OCI-LY7 (cell line): Measurements from ENCODE around the gene PRDM10. TPM values are rescaled to one million over a fixed set of nuclear protein-coding genes. Genes with fewer than 3 reads are reported as not detected.

ENCODE experiments used
- BruUV-seq: library from RNA; stranded (reverse); fragments of 400-500 nt; replicated peaks from 2 replicates; lab custom pipeline; 2021; lab: Mats Ljungman, UMichigan
- CTCF ChIA-PET: fragments of 300-600 bp; sonication (Branson Sonifier 250); formaldehyde crosslinking; loops from one replicate; lab custom pipeline; 2022; ENCODE audit warnings: antibody characterized with exemption; ENCODE audit not compliant: unreplicated experiment; lab: Charles Lee
- POLR2A ChIA-PET: fragments of 300-600 bp; sonication (Branson Sonifier 250); formaldehyde crosslinking; loops from one replicate; lab custom pipeline; 2022; ENCODE audit warnings: antibody characterized with exemption; lab: Charles Lee
- DNase-seq: peaks from one replicate; pipeline ENCODE4 v3.0.0-alpha.2; 2015; ENCODE audit warnings: low spot score
- H2AFZ ChIP-seq: fragments of 200-600 bp; sonication (generic), shearing (Covaris generic); 2 replicates; pipeline ENCODE4 v1.6.1; 2014; ENCODE audit warnings: mild to moderate bottlenecking, antibody characterized with exemption, low read length, moderate library complexity
- H3K27ac ChIP-seq: fragments of 200-600 bp; sonication (generic); 2 replicates; pipeline ENCODE4 v1.5.1; 2014; ENCODE audit warnings: mixed run types, low read depth, mild to moderate bottlenecking, moderate library complexity, low read length, inconsistent platforms; ENCODE audit not compliant: poor library complexity, severe bottlenecking
- H3K36me3 ChIP-seq: fragments of 200-600 bp; sonication (generic); 2 replicates; pipeline ENCODE4 v1.6.1; 2014; ENCODE audit warnings: mild to moderate bottlenecking, antibody characterized with exemption, low read length, moderate library complexity, mixed read lengths; ENCODE audit not compliant: insufficient read depth
- H3K4me1 ChIP-seq: fragments of 200-600 bp; sonication (generic); 2 replicates; pipeline ENCODE4 v1.5.1; 2014; ENCODE audit warnings: mild to moderate bottlenecking, low read length; ENCODE audit not compliant: insufficient read depth, poor library complexity, severe bottlenecking
- H3K4me2 ChIP-seq: fragments of 200-600 bp; sonication (generic); 2 replicates; pipeline ENCODE4 v1.6.1; 2014; ENCODE audit warnings: mild to moderate bottlenecking, low read length
- H3K4me3 ChIP-seq: fragments of 200-600 bp; sonication (generic); 2 replicates; pipeline ENCODE4 v1.5.1; 2014; ENCODE audit warnings: mild to moderate bottlenecking, low read depth, low read length; ENCODE audit not compliant: poor library complexity, severe bottlenecking
- H3K79me2 ChIP-seq: fragments of 200-600 bp; sonication (generic); 2 replicates; pipeline ENCODE4 v1.6.1; 2016; ENCODE audit warnings: low read depth, mild to moderate bottlenecking, low read length, moderate library complexity, mixed read lengths; ENCODE audit not compliant: insufficient read depth
- H3K9me2 ChIP-seq: fragments of 200-600 bp; sonication (generic); 2 replicates; pipeline ENCODE4 v1.6.1; 2016; ENCODE audit warnings: mild to moderate bottlenecking, low read length, mixed read lengths; ENCODE audit not compliant: insufficient read depth
- H3K9me3 ChIP-seq: fragments of 200-600 bp; sonication (generic); 2 replicates; pipeline ENCODE4 v1.6.1; 2014; ENCODE audit warnings: mild to moderate bottlenecking, mixed run types, low read length, mixed read lengths
- H4K20me1 ChIP-seq: fragments of 200-600 bp; sonication (generic); 2 replicates; pipeline ENCODE4 v1.6.1; 2014; ENCODE audit warnings: mild to moderate bottlenecking, antibody characterized with exemption, low read length, moderate library complexity, mixed read lengths; ENCODE audit not compliant: insufficient read depth
- CTCF ChIP-seq: fragments of 200-600 bp; sonication (generic); conservative IDR thresholded peaks from 2 replicates; pipeline ENCODE4 v1.5.1; 2014; ENCODE audit warnings: mild to moderate bottlenecking, antibody characterized with exemption, low read length, moderate library complexity, mixed read lengths
- EZH2phosphoT487 ChIP-seq: fragments of 200-600 bp; sonication (generic); IDR thresholded peaks from 2 replicates; pipeline ENCODE4 v1.6.1; 2018; ENCODE audit warnings: low read depth, borderline replicate concordance, mild to moderate bottlenecking, mixed run types, antibody characterized with exemption, low read length, moderate library complexity, mixed read lengths
- intact Hi-C: fragments of 100-400 bp; cut with micrococcal nuclease; formaldehyde crosslinking; loops from one replicate; pipeline ENCODE4 v1.10.0; 2022; ENCODE audit not compliant: unreplicated experiment
- total RNA-seq, 2 experiments: library from RNA; depleted of rRNA in 1 of 2; stranded (reverse); fragments of >200 nt in 1 of 2; shearing (Covaris generic) in 1 of 2; gene quantifications; 2 replicates each; pipeline ENCODE4 v1.2.3, GENCODE V29; 2014 to 2022

PRDM10 gene
- total RNA-seq, 2 experiments from 2014 or later = 29.8 to 60.6 TPM

- no peaks in the 10 kb centered on the region for H3K79me2 ChIP-seq
- CTCF ChIA-PET = no interaction called here
- DNase-seq = no peak
- no peak overlapping the region for H3K4me2 ChIP-seq
- BruUV-seq = no TSS peak
- no peaks in the 10 kb centered on the region for H4K20me1 ChIP-seq
- no peak overlapping the region for H3K27ac ChIP-seq
- POLR2A ChIA-PET = interaction anchor here (1.0 kb wide), 1 partner anchor 15 kb away, joined by 3 read pairs; no protein-coding TSS in a partner anchor
- intact Hi-C loops = no loop called here
- H3K4me3 ChIP-seq = no peak overlapping the region
- no peak overlapping the region for H2AFZ ChIP-seq
- peaks cover 37% of the 10 kb centered on the region for H3K4me1 ChIP-seq
- TF ChIP-seq CTCF (no peak), EZH2phosphoT487 (no peak)
- no peaks in the 10 kb centered on the region for H3K9me3 ChIP-seq
- no peaks in the 10 kb centered on the region for H3K9me2 ChIP-seq
- H3K36me3 ChIP-seq = no peaks in the 10 kb centered on the region
Measured at GRCh38 chr11:130029137-130029536, 26.5 kb upstream of the PRDM10 start.

DNA sequence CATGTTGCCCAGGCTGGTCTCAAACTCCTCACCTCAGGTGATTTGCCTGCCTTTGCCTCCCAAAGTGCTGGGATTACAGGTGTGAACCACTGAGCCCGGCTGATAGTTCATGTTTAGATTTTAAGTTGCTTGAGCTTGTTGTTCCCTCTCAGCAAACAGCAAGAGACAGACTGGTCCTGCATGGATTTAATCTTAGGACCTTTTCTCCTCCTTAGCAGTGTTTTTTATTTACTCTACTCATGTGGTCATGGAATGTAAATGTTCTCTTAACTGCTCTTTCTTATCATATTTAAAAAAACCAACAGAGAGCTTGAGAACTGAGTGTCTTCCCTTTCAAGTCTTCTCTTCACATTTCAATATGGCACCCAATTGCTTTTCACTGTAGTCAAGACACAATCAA lies 22.7 kb upstream of the PRDM10 start:
- no peak for TF ChIP-seq EZH2phosphoT487
- no peak for TF ChIP-seq CTCF
- H3K36me3 ChIP-seq = no peaks in the 10 kb centered on the region
- no peak for DNase-seq
- no TSS peak for BruUV-seq
- no peak overlapping the region for H3K27ac ChIP-seq
- ChIA-PET POLR2A (interaction anchor here (0.7 to 3.4 kb wide), 6 partner anchors 10 to 40 kb away, joined by 3 to 14 read pairs (median 4); no protein-coding TSS in a partner anchor), CTCF (no interaction called here)
- no peaks in the 10 kb centered on the region for H4K20me1 ChIP-seq
- H2AFZ ChIP-seq = no peak overlapping the region
- H3K9me3 ChIP-seq = no peaks in the 10 kb centered on the region
- no peaks in the 10 kb centered on the region for H3K79me2 ChIP-seq
- H3K4me3 ChIP-seq = no peak overlapping the region
- intact Hi-C loops = no loop called here
- H3K9me2 ChIP-seq = no peaks in the 10 kb centered on the region
- no peak overlapping the region for H3K4me2 ChIP-seq
- peaks cover 55% of the 10 kb centered on the region for H3K4me1 ChIP-seq

- peak overlapping the region; percentile 49 for H3K4me3 ChIP-seq
- no peaks in the 10 kb centered on the region for H3K9me2 ChIP-seq
- intact Hi-C loops = loop anchor here (5.0 kb wide), 1 partner anchor 93 kb away; no protein-coding TSS in a partner anchor
- TF ChIP-seq EZH2phosphoT487 (no peak), CTCF (no peak)
- no TSS peak for BruUV-seq
- no peaks in the 10 kb centered on the region for H3K36me3 ChIP-seq
- no peak for DNase-seq
- H2AFZ ChIP-seq = no peak overlapping the region
- peaks cover 65% of the 10 kb centered on the region for H3K4me1 ChIP-seq
- H3K4me2 ChIP-seq = peak overlapping the region; percentile 79
- H3K9me3 ChIP-seq = no peaks in the 10 kb centered on the region
- no peaks in the 10 kb centered on the region for H3K79me2 ChIP-seq
- CTCF ChIA-PET = no interaction called here
- no peaks in the 10 kb centered on the region for H4K20me1 ChIP-seq
- POLR2A ChIA-PET = interaction anchor here (0.7 to 3.4 kb wide), 8 partner anchors 10 to 95 kb away, joined by 3 to 14 read pairs (median 5); no protein-coding TSS in a partner anchor
- peak overlapping the region; percentile 76 for H3K27ac ChIP-seq
Measured at GRCh38 chr11:130024361-130024760, 21.7 kb upstream of the PRDM10 start.
